Measurements from ENCODE around the gene BTBD1.

The BTBD1 gene

GRCh38 chr15:83057696-83058376 lies 9.2 kb downstream of the BTBD1 start:
- Histone ChIP-seq H2BK5ac (ENCODE audit: low read depth, low read length, poor library complexity) (no peak overlapping the region), H3K4me3 (ENCODE audit: low read depth, low read length) (no peak overlapping the region), H3K4me2 (ENCODE audit: low read length) (no peak overlapping the region), H3K79me2 (ENCODE audit: control insufficient read depth, insufficient read depth, low read length, poor library complexity) (no peaks in the 10 kb centered on the region), H4K12ac (ENCODE audit: low read depth, low read length) (no peak overlapping the region), H2BK12ac (ENCODE audit: low read length) (no peak overlapping the region), H4K8ac (ENCODE audit: low read depth, low read length) (no peak overlapping the region), H3K9ac (ENCODE audit: low read length) (no peak overlapping the region), H2BK120ac (ENCODE audit: insufficient read depth, low read length, poor library complexity) (no peak overlapping the region), H3K18ac (ENCODE audit: low read length) (no peak overlapping the region), H3K27me3 (ENCODE audit: insufficient read depth, low read length) (no peaks in the 10 kb centered on the region), H4K91ac (ENCODE audit: low read depth, low read length) (no peak overlapping the region), H3K23ac (ENCODE audit: low read length) (no peak overlapping the region), H3K36me3 (ENCODE audit: control insufficient read depth in 1 of 2, insufficient read depth in 2 of 2, low read length in 2 of 2) (peaks cover 9 to 12% of the 10 kb centered on the region in 2 experiments), H2AK5ac (ENCODE audit: low read length) (no peak overlapping the region), H3K4me1 (ENCODE audit: control insufficient read depth in 1 of 2, insufficient read depth in 2 of 2, low read length in 2 of 2) (peaks cover 0 to 2% of the 10 kb centered on the region in 2 experiments), H3K4ac (ENCODE audit: low read depth, low read length) (no peak overlapping the region), H3K79me1 (ENCODE audit: low read length) (no peaks in the 10 kb centered on the region), H2AFZ (ENCODE audit: insufficient read depth, low read length, poor library complexity) (no peak overlapping the region), H3K27ac (ENCODE audit: low read depth, low read length) (no peak overlapping the region), H3K9me3 (ENCODE audit: insufficient read depth, low read depth, low read length) (no peaks in the 10 kb centered on the region), H3K14ac (ENCODE audit: low read length) (no peak overlapping the region)
- no CpG with 5 or more reads among the region's 7 CpGs for WGBS (ENCODE audit: extremely low coverage, insufficient coverage, insufficient read length)
- DNase-seq: no peak

- no peak overlapping the region for H4K91ac ChIP-seq (ENCODE audit: low read depth, low read length)
- H3K9ac ChIP-seq (ENCODE audit: low read length): no peak overlapping the region
- WGBS (ENCODE audit: extremely low coverage, insufficient coverage, insufficient read length): no CpG with 5 or more reads among the region's 1 CpG
- H2AK5ac ChIP-seq (ENCODE audit: low read length): no peak overlapping the region
- no peak overlapping the region for H2AFZ ChIP-seq (ENCODE audit: insufficient read depth, low read length, poor library complexity)
- H3K79me1 ChIP-seq (ENCODE audit: low read length): no peaks in the 10 kb centered on the region
- no peak overlapping the region for H4K12ac ChIP-seq (ENCODE audit: low read depth, low read length)
- peaks cover 0 to 2% of the 10 kb centered on the region in 2 experiments for H3K4me1 ChIP-seq (ENCODE audit: control insufficient read depth in 1 of 2, insufficient read depth in 2 of 2, low read length in 2 of 2)
- H2BK120ac ChIP-seq (ENCODE audit: insufficient read depth, low read length, poor library complexity): no peak overlapping the region
- no peak overlapping the region for H3K23ac ChIP-seq (ENCODE audit: low read length)
- DNase-seq: no peak
- peaks cover 9 to 12% of the 10 kb centered on the region in 2 experiments for H3K36me3 ChIP-seq (ENCODE audit: control insufficient read depth in 1 of 2, insufficient read depth in 2 of 2, low read length in 2 of 2)
- H3K27me3 ChIP-seq (ENCODE audit: insufficient read depth, low read length): no peaks in the 10 kb centered on the region
- no peak overlapping the region for H4K8ac ChIP-seq (ENCODE audit: low read depth, low read length)
- no peaks in the 10 kb centered on the region for H3K9me3 ChIP-seq (ENCODE audit: insufficient read depth, low read depth, low read length)
- no peak overlapping the region for H3K4me2 ChIP-seq (ENCODE audit: low read length)
- no peak overlapping the region for H2BK12ac ChIP-seq (ENCODE audit: low read length)
- no peak overlapping the region for H2BK5ac ChIP-seq (ENCODE audit: low read depth, low read length, poor library complexity)
- no peak overlapping the region for H3K18ac ChIP-seq (ENCODE audit: low read length)
- no peaks in the 10 kb centered on the region for H3K79me2 ChIP-seq (ENCODE audit: control insufficient read depth, insufficient read depth, low read length, poor library complexity)
- no peak overlapping the region for H3K4me3 ChIP-seq (ENCODE audit: low read depth, low read length)
- no peak overlapping the region for H3K14ac ChIP-seq (ENCODE audit: low read length)
- no peak overlapping the region for H3K27ac ChIP-seq (ENCODE audit: low read depth, low read length)
- H3K4ac ChIP-seq (ENCODE audit: low read depth, low read length): no peak overlapping the region
These were observed 10.1 kb downstream of the BTBD1 start for GRCh38 chr15:83057002-83057401.

DNA sequence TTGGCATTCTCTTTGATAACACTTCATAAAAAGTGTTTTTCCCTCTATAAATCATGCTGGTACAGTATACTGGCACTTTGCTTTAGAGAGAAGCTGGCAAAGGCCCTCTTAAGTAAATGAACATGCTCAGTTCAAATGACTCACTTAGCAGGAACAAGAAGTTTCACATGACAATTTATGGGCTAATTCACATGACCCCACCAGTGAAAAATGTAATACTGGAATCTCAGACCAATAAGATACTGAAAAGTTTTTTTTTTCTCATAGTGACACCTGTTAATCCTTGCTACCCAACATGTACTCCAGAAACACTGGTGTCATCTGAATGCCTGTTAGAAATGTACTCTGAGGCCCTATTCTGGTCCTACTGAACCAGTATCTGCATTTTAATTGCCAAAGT lies 13.9 kb downstream of the BTBD1 start:
- no peaks in the 10 kb centered on the region for H3K79me1 ChIP-seq (ENCODE audit: low read length)
- no peak overlapping the region for H3K23ac ChIP-seq (ENCODE audit: low read length)
- no peaks in the 10 kb centered on the region for H3K27me3 ChIP-seq (ENCODE audit: insufficient read depth, low read length)
- no peak overlapping the region for H2BK5ac ChIP-seq (ENCODE audit: low read depth, low read length, poor library complexity)
- H4K12ac ChIP-seq (ENCODE audit: low read depth, low read length): no peak overlapping the region
- H3K4me2 ChIP-seq (ENCODE audit: low read length): no peak overlapping the region
- no peaks in the 10 kb centered on the region for H3K9me3 ChIP-seq (ENCODE audit: insufficient read depth, low read depth, low read length)
- H2AK5ac ChIP-seq (ENCODE audit: low read length): no peak overlapping the region
- no peak overlapping the region for H2BK12ac ChIP-seq (ENCODE audit: low read length)
- no peaks in the 10 kb centered on the region for H3K79me2 ChIP-seq (ENCODE audit: control insufficient read depth, insufficient read depth, low read length, poor library complexity)
- peak in 1 of 2 donors; percentile 19 for DNase-seq
- no peak overlapping the region for H3K4me3 ChIP-seq (ENCODE audit: low read depth, low read length)
- H3K4ac ChIP-seq (ENCODE audit: low read depth, low read length): no peak overlapping the region
- H3K4me1 ChIP-seq (ENCODE audit: control insufficient read depth in 1 of 2, insufficient read depth in 2 of 2, low read length in 2 of 2): no peaks in the 10 kb centered on the region
- no peak overlapping the region for H2BK120ac ChIP-seq (ENCODE audit: insufficient read depth, low read length, poor library complexity)
- H2AFZ ChIP-seq (ENCODE audit: insufficient read depth, low read length, poor library complexity): no peak overlapping the region
- H3K36me3 ChIP-seq (ENCODE audit: control insufficient read depth in 1 of 2, insufficient read depth in 2 of 2, low read length in 2 of 2): peaks cover 10 to 13% of the 10 kb centered on the region in 2 experiments
- no peak overlapping the region for H3K14ac ChIP-seq (ENCODE audit: low read length)
- H3K9ac ChIP-seq (ENCODE audit: low read length): no peak overlapping the region
- no peak overlapping the region for H4K91ac ChIP-seq (ENCODE audit: low read depth, low read length)
- H4K8ac ChIP-seq (ENCODE audit: low read depth, low read length): no peak overlapping the region
- no peak overlapping the region for H3K27ac ChIP-seq (ENCODE audit: low read depth, low read length)
- no peak overlapping the region for H3K18ac ChIP-seq (ENCODE audit: low read length)

GRCh38 chr15:83046558-83047127 lies 20.4 kb downstream of the BTBD1 start:
- no peak overlapping the region for H4K8ac ChIP-seq (ENCODE audit: low read depth, low read length)

More at GRCh38 chr15:83046558-83047127, 20.4 kb downstream of the BTBD1 start:
- Histone ChIP-seq H4K91ac (ENCODE audit: low read depth, low read length) (no peak overlapping the region), H3K27ac (ENCODE audit: low read depth, low read length) (no peak overlapping the region), H3K79me1 (ENCODE audit: low read length) (no peaks in the 10 kb centered on the region), H2AK5ac (ENCODE audit: low read length) (no peak overlapping the region), H3K4me2 (ENCODE audit: low read length) (no peak overlapping the region), H3K23ac (ENCODE audit: low read length) (no peak overlapping the region), H3K9me3 (ENCODE audit: insufficient read depth, low read depth, low read length) (no peaks in the 10 kb centered on the region), H3K9ac (ENCODE audit: low read length) (no peak overlapping the region), H2BK12ac (ENCODE audit: low read length) (no peak overlapping the region), H3K4me3 (ENCODE audit: low read depth, low read length) (no peak overlapping the region), H2AFZ (ENCODE audit: insufficient read depth, low read length, poor library complexity) (no peak overlapping the region), H2BK120ac (ENCODE audit: insufficient read depth, low read length, poor library complexity) (no peak overlapping the region), H3K18ac (ENCODE audit: low read length) (no peak overlapping the region), H4K12ac (ENCODE audit: low read depth, low read length) (no peak overlapping the region), H3K36me3 (ENCODE audit: control insufficient read depth in 1 of 2, insufficient read depth in 2 of 2, low read length in 2 of 2) (peaks cover 8 to 9% of the 10 kb centered on the region in 2 experiments), H3K27me3 (ENCODE audit: insufficient read depth, low read length) (no peaks in the 10 kb centered on the region), H3K79me2 (ENCODE audit: control insufficient read depth, insufficient read depth, low read length, poor library complexity) (no peaks in the 10 kb centered on the region), H2BK5ac (ENCODE audit: low read depth, low read length, poor library complexity) (no peak overlapping the region), H3K4me1 (ENCODE audit: control insufficient read depth in 1 of 2, insufficient read depth in 2 of 2, low read length in 2 of 2) (no peaks in the 10 kb centered on the region), H3K4ac (ENCODE audit: low read depth, low read length) (no peak overlapping the region), H3K14ac (ENCODE audit: low read length) (no peak overlapping the region)
- no peak for DNase-seq
- WGBS (ENCODE audit: extremely low coverage, insufficient coverage, insufficient read length): no CpG with 5 or more reads among the region's 3 CpGs

Measured in trophoblast cell (in vitro differentiated cells and primary cell).